Anterior cingulate cortex (tissue), 58 donors: ENCODE data around the gene IL17C.
"Not testable (repeated sequence)": the region's sequence is repeated elsewhere in the genome, so short reads cannot be mapped to it uniquely, and the experiment has no call there.

Experiments
- DNase-seq, 58 donors: peaks; one replicate each; lab custom pipeline; 2025; lab: John Stamatoyannopoulos, UW

Gene IL17C

DNA sequence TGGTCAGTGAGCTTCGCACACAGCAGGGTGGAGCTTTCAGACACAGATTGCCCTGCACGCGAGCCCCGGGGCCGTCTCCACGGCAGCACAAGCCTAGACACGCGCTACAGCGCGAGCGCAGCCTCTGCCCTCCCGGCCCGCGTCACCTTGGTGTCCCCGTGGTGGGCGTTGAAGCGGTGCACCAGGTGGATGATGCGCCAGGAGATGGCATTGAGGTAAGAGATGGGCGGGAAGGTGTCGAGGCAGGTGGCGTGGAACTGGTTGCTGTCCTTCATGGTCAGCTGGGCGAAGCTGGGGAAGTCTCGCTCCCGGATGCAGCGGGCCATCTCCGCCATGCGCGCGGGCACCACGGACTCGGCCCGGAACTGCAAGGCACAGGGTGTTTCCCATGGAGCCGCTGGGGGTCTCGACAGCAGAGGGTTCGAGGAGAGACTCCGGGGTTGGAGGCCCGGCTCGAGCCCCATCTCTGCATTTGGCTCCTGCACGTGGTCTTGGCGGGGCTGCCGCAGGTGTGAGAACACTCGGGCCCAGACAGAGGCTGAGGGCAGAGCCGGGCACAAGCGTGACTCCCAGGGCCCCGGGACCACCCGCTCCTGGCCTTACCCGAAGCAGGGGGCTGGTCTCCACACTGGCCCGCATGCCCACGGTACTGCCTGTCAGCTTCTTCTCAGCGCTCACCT, 16.8 kb downstream of the IL17C start:
- no peak for DNase-seq

DNA sequence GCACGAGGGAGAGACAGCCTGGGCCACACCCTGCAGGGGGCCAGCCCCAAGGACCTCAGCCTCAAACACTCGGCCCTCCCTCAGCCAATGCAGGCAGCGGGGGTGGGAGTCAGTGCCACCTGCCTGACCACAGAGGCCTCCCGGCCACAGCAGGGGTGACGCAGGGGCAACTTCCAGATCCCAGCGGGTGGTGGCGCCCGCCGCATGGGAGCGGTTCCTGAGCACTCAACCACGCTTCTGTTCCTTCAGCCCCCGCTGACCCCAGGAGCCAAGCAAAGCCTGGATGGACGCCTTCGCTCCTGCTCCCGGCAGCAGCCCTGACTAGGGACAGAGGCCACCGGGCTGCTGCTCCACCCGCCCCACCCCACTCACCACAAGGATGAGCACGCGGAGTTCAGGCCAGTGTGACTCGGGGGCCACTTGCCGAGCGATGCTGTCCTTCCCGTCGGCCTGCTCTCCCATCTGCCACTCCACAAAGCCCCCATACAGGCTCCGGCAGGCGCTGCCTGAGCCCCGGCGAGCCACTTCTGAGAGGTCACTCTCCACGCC, 17.4 kb downstream of the IL17C start:
- DNase-seq: no peak

DNA sequence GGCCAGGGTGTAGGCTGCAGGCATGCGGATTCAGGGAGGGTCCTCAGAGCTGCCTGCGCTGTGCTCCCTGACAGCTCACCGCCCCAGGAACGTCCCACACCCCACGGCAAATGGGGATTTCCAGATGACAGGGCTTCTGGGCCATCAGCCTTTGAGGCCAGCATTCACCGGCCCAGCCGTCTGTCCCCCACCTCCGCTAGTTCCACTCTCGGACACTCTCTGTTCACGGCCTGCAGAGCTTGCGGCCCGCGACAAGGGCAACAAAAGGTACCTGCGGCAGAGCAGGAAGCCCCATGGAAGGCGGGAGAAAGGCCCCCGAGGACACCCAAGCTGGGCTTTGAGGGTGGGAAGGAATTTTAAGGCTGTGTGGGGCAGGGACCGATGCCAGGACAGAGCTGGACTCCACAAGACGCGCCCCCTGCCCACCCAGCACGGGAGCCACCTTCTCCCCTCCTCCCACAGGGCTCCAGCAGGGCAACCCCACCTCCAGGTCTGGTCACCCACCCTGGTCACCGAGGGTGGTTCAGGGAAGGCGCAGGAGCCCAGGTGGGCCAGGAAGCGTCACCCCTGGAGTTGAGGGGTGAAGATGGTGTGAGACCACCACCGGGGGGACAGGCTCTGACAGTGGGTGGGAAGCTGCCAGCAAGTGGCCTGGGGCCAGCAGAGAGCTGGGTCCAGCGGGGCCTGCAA, 18.1 kb downstream of the IL17C start:
- DNase-seq: no peak

DNA sequence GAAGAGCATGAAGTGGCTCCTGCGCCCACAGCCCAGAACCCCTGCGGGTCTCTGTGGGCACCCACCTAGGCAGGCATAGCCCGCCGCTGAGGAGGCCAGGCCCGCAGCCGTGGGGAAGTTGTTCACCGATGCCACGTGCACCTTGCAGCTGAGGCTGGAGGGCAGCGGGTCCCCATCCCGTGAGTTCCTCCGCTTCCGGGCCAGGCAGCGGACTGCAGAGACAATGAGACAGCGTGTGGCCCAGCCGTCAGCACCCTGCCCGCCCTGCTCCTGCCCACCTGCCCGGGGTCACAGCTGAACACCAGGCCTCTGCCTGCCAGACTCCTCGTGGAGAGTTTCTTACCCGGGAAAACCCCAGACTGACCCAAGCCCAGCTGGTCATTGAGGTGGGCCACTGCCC, 19.0 kb downstream of the IL17C start:
- no peak for DNase-seq

DNA sequence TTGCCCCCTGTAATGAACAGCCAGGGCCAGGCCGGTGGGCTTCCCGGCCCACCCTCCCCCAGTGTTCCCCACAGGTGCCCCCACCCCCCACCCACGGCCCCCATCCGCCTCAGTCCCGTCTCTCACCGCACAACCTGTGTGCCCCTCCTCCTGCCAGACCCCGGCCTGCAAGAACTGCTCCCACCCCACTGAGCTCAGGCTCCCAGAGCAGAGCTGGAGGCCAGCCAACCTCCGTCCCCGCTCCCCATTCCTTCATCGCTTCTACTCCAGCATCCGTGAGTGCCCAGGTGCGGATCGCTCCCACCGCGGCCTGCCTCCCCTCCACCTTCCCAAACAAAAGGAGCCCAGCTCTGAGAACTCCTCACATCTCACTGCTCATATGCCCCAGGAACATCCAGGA, 20.3 kb downstream of the IL17C start:
- no peak for DNase-seq

DNA sequence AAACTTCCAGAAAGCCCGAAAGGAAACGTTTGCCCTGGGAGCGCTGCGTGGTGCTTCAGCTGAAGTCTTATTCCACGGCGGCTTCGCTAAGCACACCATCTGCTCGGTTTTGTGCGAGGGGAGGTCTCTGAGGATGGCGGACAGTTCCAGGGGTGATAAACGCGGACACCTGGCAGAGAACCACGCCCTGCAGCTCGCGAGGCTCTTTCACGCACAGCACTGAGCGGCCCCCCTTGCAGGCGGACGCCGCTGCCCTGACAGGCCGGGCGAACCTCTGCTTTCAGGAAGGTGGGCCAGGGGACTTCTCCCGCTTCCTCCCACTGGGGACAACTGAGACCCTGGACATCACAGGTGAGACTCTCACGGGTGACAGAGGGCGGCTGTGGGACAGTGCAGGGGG, 20.8 kb downstream of the IL17C start:
- no peak for DNase-seq

DNA sequence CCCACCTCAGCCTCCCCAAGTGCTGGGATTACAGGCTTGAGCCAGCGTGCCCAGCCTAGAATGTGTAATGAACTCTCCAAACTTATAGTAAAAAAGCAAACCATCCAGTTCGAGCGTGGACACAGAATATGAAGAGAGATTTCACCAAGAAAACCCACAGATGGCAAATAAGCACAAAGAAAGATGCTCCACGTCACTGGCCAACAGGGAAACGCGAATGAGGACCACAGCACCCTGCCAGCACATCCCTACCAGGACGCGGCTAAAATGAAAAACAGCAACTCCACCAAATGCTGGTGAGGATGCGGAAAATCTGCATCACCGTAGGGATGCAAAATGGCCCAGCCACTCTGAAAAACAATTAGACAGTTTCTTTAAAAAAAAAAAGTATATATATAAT, 23.1 kb downstream of the IL17C start:
- DNase-seq: peak in 1 of 58 donors; percentile 16

DNA sequence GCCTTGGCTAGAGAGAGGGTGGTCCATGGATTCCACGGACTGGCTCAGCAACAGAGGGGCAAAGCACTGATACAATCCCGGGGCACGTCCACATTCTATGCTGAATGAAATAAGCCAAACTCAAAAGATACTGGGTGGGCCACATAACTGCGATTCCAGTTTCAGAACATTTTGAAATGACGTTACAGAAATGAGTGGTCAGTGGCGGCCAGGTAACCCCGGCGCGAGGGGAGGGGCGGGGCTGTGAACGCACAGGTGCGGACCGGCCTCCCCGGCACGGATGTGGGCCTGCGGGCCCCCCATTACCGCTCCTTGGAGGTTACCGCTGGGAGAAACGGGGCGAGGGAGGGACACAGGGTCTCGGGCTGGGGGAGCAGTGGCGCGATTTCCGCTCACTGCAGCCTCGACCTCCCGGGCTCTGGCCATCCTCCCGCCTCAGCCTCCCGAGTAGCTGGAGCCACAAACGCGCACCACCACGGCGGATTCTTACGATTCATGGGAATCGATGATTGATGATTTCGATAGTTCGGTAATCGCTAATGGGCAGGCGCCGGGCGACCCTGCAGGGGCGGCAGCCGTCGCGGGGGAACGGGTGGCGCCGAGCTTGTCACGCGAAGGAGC, 24.0 kb downstream of the IL17C start:
- DNase-seq: peak in 1 of 58 donors; percentile 46

DNA sequence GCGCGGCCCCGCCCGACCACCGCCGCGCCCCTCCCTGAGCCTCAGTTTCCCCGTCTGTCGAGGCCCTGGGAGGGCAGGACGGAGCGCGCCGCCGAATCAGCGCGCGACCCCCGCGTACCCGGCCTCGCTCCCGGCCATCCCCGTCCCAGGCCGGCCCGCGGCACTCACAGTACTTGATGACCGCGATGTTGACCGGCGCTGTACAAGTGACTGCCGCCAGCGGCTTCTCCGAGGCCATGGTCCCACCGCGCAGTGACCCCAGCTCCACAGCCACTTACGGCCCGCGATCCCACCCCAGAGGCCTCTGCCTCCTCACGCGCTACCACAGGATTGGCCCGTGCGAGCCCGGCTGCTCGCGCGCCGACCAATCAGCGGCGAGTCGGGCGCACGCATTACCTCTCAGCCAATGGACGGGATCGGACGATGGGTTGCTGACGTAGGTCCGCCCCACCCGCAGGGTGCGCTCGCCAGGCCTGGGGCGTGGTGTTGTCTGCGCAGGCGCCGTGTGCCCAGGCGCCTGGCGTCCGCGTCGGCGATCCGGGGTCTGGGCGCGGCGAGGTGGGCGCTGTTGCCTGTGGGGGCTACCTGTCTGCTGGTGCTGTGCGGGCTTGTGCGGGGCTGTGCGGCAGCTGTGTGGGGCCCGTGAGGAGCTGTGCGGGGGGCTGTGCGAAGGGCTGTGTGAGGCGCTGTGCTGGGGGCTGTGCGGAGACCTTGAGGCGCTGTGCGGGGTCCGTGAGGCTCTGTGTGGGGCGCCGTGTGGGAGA, 24.7 kb downstream of the IL17C start, which contains the start of gene MVD:
Gene MVD (minus strand): TSS at position 249 of the 764 bp plus-strand sequence. CDS start 11 bp downstream, at position 238.
- DNase-seq: peak; percentile 70 to 99 (median 97)

DNA sequence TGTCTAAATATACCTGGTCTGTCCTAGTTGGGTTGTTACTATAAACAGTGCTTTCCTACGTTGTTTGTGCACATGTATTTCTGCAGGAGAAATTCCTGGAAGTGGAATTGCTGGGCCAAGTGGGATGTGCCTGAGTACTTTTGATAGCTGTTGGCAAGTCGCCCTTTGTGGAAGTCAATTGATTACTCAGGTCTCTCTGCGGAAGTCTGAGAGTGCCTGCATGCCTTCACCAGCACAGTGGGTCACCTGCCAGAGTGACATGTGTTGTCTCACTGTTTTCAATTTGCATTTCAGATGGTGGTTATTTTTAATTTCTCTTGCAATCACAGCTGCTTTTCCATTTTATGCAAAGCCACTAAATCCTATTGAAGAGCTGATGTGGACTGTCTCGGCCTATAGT, 26.8 kb downstream of the IL17C start:
- peak in 1 of 58 donors; percentile 1 for DNase-seq

DNA sequence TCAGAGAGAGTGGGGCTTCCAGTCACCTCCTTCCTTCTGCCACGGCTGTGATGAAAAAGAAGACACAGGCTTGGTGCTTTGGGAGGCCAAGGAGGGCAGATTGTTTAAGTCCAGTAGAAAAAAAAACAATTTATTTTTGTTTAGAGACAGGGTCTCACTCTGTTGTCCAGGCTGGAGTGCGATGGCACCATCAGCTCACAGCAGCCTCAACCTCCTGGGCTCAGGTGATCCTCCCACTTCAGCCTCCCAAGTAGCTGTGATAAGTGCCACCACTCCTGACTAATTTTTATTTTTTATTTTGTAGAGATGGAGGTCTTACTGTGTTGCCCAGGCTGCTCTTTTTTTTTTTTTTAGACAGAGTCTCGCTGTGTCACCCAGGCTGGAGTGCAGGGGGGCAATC, 27.2 kb downstream of the IL17C start:
- no peak for DNase-seq

DNA sequence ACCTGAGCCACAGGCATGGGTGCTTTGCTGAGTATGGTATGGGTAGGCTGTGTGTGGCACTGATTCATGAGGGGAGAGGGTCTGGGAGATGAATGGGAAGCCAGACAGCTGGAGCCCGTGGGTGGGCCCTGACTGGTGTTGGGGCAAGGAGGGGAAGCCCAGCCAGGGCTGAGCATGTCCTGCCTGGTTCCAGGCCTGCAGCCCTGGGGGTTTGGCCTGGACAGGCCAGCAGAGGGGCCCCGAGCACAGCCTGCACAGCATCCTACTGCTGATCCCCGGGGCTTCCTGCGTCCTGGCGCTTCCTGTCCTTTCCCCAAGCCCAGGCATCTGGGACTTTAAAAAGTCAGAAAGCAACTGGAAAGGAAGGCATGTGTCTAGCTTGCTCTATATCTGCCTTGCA, 29.1 kb downstream of the IL17C start:
- DNase-seq: no peak

DNA sequence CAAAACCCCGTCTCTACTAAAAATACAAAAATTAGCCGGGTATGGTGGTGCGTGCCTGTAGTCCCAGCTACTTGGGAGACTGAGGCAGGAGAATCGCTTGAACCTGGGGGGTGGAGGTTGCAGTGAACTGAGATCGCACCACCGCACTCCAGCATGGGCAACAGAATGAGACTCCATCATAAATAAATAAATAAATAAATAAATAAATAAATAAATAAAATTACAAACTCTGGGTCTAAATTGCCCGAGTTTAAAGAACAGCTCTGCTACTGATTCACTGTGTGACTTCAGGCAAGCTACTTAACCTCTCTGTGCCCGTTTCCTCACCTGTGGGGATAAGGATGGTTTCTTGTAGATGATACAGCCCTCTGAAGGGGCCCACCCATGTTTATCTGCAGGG, 31.1 kb downstream of the IL17C start:
- DNase-seq: not testable (repeated sequence)

DNA sequence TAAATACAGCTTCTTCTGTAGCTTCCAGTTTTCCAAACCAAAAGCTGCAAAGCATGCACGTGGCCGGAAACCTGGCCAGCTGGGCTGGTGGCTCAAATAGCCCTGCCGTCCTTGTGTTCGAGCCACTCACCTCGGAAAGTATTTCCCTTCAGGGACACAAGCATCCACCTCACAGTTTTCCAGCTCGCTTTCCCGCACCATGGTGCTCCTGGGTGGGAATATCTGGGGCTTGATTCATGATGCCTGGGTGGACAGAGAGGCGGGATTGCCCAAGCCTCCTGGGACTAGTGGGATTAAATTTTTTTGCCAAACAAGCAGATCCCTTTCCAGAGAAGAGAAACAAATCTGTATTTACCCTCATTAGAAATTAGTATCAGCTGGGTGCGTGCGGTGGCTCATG, 31.6 kb downstream of the IL17C start:
- no peak for DNase-seq

DNA sequence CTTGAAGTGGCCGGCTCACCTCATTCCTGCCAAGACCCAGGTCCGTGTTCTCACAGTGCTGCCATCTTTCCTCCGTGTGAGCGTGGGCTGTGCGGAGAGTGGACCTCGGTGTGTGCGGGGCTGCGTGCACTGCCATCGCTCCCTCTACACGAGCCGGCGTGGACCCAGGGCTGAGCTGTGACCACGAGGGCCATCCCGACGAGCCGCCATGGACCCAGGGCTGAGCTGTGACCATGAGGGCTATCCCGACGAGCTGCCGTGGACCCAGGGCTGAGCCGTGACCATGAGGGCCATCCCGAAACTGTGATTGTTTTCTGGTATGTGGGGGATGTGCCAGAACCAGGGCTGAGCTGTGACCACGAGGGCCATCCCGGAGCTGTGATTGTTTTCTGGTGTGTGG, 33.4 kb downstream of the IL17C start:
- no peak for DNase-seq

DNA sequence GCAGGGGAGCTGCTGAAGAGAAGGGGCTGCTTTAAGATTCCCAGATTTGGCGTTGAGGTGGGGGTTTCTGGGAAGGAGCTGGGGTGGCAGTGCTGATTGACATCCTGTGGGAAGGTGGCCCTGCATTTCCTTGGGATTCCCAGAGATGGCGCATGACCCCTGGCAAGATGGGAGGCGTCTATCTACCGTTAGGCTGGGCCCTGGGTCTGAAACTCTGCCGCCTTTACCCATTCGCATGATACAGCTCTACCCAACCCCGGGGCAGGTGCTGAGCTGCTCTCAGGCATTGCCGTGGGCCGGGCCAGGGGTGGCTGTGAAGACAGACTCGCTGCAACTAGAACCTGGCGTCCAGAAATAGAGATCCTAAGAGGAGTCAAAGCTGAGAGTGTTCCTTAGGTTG, 34.4 kb downstream of the IL17C start:
- no peak for DNase-seq

DNA sequence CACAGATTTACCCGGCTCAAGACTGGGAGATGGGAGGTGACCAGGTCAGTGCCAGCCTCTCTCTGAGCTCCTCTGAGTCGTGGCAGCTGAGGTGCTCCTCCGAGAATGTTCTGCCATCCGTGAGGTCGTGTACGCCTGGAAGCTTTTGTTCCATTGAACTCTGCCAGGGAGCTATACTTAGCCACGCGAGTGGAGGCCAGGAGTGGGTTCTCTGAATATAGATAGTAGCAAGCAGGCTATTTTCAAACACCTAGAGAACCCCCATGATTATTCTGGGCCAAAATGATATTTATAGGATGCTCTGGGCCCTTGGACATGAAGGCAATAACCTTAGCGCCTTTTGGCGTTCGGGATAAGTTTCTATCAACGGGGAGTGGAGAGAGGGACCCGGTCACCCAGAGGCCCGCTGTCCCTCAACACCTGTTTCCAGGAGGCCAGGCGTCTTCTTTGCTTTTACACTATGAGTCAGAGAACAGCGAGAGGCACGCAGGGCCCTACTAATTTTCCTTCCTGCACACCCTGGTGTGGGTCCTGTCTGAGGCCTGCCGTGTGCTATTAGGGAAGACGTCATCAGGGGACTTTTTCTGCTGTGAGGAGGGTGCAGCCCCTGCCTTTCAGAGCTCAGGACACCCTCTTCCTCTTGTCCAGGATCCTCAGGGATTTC, 35.5 kb downstream of the IL17C start:
- DNase-seq: no peak

DNA sequence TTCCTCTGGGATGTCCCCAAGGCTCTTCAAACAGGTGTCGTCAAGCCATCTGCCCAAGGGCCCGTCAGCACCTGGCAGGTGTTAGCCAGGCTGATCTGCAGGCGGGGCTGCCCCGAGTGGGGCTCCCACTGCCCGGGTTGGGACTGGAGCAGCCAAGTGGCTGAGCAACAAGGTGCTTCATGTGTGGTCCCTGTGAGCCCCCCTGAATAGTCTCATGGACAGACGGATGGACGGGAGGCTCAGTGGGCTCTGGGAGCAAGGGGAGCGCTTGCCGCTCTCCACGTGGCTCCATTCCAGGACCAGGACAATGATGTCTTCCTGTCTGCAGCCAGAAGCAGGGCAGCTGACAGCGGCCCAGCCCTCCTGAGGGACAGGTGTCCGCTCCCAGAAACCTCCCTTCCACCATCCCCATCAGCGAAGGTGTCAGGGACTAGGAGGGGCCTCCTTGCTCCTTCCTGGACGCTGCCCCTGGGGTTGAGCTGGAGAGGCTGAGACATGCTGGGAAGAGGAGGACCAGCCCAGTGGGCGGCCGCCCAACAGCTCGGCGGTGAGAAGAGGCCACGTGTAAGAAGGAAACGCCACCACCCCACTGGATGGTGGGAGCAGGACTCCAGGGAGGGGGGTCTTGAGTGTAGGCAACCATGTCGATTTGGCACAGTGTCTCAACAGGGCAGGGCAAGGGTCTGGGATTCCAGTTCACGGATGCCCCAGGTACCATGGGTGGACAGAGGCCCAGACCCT, 38.3 kb downstream of the IL17C start:
- DNase-seq: no peak

DNA sequence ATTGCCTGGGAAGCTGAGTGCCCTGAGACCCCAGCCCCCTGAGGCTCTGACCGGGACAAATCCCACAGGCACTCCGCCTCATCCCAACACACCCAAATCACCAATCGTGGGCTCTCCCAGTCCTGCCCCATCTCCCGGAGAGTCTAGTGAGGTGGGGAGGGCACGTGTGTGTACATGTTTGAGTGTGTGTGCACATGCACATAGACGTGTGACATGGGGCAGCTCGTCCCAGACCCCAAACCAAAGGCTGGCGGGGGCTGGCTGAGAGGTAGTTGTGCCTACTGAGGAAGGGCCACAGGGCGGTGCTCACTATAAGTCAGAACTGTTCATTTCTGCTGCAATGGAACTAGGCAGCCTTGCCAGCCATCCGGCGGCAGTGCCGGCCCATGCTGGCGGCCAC, 39.3 kb downstream of the IL17C start:
- no peak for DNase-seq
